ENCODE results near the gene DACT1.

GRCh38 chr14:58597041-58597440, 40.7 kb upstream of the DACT1 start:
- TF ChIP-seq, protein P1, sequence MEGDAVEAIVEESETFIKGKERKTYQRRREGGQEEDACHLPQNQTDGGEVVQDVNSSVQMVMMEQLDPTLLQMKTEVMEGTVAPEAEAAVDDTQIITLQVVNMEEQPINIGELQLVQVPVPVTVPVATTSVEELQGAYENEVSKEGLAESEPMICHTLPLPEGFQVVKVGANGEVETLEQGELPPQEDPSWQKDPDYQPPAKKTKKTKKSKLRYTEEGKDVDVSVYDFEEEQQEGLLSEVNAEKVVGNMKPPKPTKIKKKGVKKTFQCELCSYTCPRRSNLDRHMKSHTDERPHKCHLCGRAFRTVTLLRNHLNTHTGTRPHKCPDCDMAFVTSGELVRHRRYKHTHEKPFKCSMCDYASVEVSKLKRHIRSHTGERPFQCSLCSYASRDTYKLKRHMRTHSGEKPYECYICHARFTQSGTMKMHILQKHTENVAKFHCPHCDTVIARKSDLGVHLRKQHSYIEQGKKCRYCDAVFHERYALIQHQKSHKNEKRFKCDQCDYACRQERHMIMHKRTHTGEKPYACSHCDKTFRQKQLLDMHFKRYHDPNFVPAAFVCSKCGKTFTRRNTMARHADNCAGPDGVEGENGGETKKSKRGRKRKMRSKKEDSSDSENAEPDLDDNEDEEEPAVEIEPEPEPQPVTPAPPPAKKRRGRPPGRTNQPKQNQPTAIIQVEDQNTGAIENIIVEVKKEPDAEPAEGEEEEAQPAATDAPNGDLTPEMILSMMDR (IDR thresholded peaks at IDR 0.05; ENCODE audit: low read length), result no peak
- no peak for TF ChIP-seq EZH2 (IDR thresholded peaks at IDR 0.05; ENCODE audit: borderline replicate concordance, low read length)
